Stomach (tissue), 9 donors: Measurements from ENCODE around the gene RPS6KA2. TPM values are rescaled to one million over a fixed set of nuclear protein-coding genes. Genes with fewer than 3 reads are reported as not detected.
"Not testable (repeated sequence)": the region's sequence is repeated elsewhere in the genome, so short reads cannot be mapped to it uniquely, and the experiment has no call there.

Experiments
- DNase-seq, 2 donors: peaks; one replicate each; pipeline versions ENCODE4 v3.0.0 to v3.0.0-alpha.2; 2013 to 2019
- H3K27ac ChIP-seq, 5 donors: fragments of 200-600 bp in 4 of 5; sonication (generic) in 4 of 5; one replicate each; pipeline ENCODE4 v1.5.1; 2013 to 2019; ENCODE audit warnings: mild to moderate bottlenecking in 1 of 5, moderate library complexity in 1 of 5
- H3K27me3 ChIP-seq, 3 donors: fragments of 200-600 bp; sonication (generic); one replicate each; pipeline ENCODE4 v1.5.1; 2017 to 2019; ENCODE audit warnings: mixed run types in 1 of 3
- H3K36me3 ChIP-seq, 4 donors: fragments of 200-600 bp; sonication (generic); 1 replicate in 3 of 4; 2 replicates in 1 of 4; pipeline ENCODE4 v1.5.1; 2016 to 2019
- H3K4me1 ChIP-seq, 4 donors: fragments of 200-600 bp; sonication (generic); one replicate each; pipeline ENCODE4 v1.5.1; 2016 to 2019
- H3K4me3 ChIP-seq, 4 donors: fragments of 200-600 bp; sonication (generic) in 3 of 4; one replicate each; pipeline ENCODE4 v1.5.1; 2016 to 2019; ENCODE audit warnings: mild to moderate bottlenecking in 1 of 4
- H3K9me3 ChIP-seq, 4 donors: fragments of 200-600 bp; sonication (generic); one replicate each; pipeline ENCODE4 v1.5.1; 2016 to 2019
- CTCF ChIP-seq, 7 experiments: fragments of 450-650 bp in 4 of 7; fragments of 200-600 bp in 3 of 7; sonication (generic) in 3 of 7; IDR thresholded peaks; one replicate each; pipeline ENCODE4 v1.5.1; 2016 to 2019; ENCODE audit warnings: antibody characterized with exemption in 7 of 7, control low read depth in 2 of 7, mild to moderate bottlenecking in 1 of 7
- EP300 ChIP-seq: sonication (generic); formaldehyde crosslinking; IDR thresholded peaks from one replicate; pipeline ENCODE4 v1.6.1; 2017; ENCODE audit warnings: antibody characterized with exemption
- POLR2A ChIP-seq, 4 donors: fragments of 450-650 bp; IDR thresholded peaks; one replicate each; pipeline ENCODE4 v1.6.1; 2016; ENCODE audit warnings: antibody characterized with exemption in 4 of 4, control low read depth in 2 of 4, mild to moderate bottlenecking in 1 of 4, moderate library complexity in 1 of 4
- POLR2AphosphoS5 ChIP-seq, 3 donors: sonication (generic); formaldehyde crosslinking; IDR thresholded peaks; one replicate each; pipeline ENCODE4 v1.6.1; 2016; ENCODE audit warnings: antibody characterized with exemption in 3 of 3
- WGBS, 5 donors: extraction: QIAGEN DNeasy Blood & Tissue Kit in 3 of 5; methylation state at CpG; one replicate each; pipeline versions ENCODE4 v1.1.5 to v1.1.7; 2013 to 2018; 5-methylcytosine and 5-hydroxymethylcytosine counted together
- intact Hi-C: fragments of 100-400 bp; cut with DNase I; formaldehyde crosslinking; loops from one replicate; pipeline ENCODE4 v1.15.1; 2023; ENCODE audit warnings: low total_unique reads
- polyA plus RNA-seq, 3 donors: library from polyadenylated mRNA; stranded (reverse); fragments of 200-250 nt; gene quantifications; one replicate each; pipeline ENCODE4 v1.2.3, GENCODE V29; 2013
- total RNA-seq, 5 donors: library from RNA; depleted of rRNA; stranded (reverse); fragments of >200 nt; gene quantifications; one replicate each; pipeline versions ENCODE4 v1.1.0 to v1.2.3, GENCODE V29; 2014 to 2016
- donor health status: healthy with polysubstance abuse.
- donor health status: Bipolar disorder and iron deficiency.
- donor health status: healthy.

Gene RPS6KA2
- total and polyA plus RNA-seq, 8 donors = 10.9 to 150 (median 68.0) TPM

GRCh38 chr6:166393535-166393823 is 233.6 kb downstream of the RPS6KA2 start:
- no peak for DNase-seq
- Histone ChIP-seq H3K4me1 (no peaks in the 10 kb centered on the region), H3K27ac (no peak overlapping the region), H3K4me3 (no peak overlapping the region), H3K27me3 (peaks cover 0 to 13% (median 0%) of the 10 kb centered on the region in 3 donors), H3K9me3 (peaks cover 0 to 6% (median 0%) of the 10 kb centered on the region in 4 donors), H3K36me3 (no peaks in the 10 kb centered on the region)
- TF ChIP-seq CTCF (IDR thresholded peaks at IDR 0.05) = no peak
- TF ChIP-seq EP300 = no peak
- no peak for TF ChIP-seq POLR2AphosphoS5 (IDR thresholded peaks at IDR 0.05)
- TF ChIP-seq POLR2A (IDR thresholded peaks at IDR 0.05) = no peak
- 81 to 95% (median 90%) methylated on average over 18 to 27 of the region's 27 CpGs for WGBS, 5 donors
- intact Hi-C loops = no loop called here

GRCh38 chr6:166392755-166393534 is 234.1 kb downstream of the RPS6KA2 start:
- intact Hi-C loops, DNase-seq: not testable (repeated sequence)
- 72 to 79% (median 75%) methylated on average over 24 to 30 of the region's 30 CpGs for WGBS, 5 donors

GRCh38 chr6:166389119-166389518 is 237.9 kb downstream of the RPS6KA2 start:
- intact Hi-C loops = no loop called here
- WGBS, 5 donors = 31 to 35% (median 32%) methylated on average over 3 of the region's 3 CpGs
- no peak for DNase-seq
- H3K9me3 ChIP-seq = no peaks in the 10 kb centered on the region
- H3K4me3 ChIP-seq = no peak overlapping the region
- TF ChIP-seq EP300 (no peak), POLR2A (IDR thresholded peaks at IDR 0.05) (no peak), CTCF (IDR thresholded peaks at IDR 0.05) (no peak), POLR2AphosphoS5 (IDR thresholded peaks at IDR 0.05) (no peak)
- H3K27ac ChIP-seq = no peak overlapping the region
- H3K27me3 ChIP-seq = peaks cover 0 to 9% (median 0%) of the 10 kb centered on the region in 3 donors
- H3K36me3 ChIP-seq = no peaks in the 10 kb centered on the region
- H3K4me1 ChIP-seq = peaks cover 2 to 4% (median 3%) of the 10 kb centered on the region in 4 donors

More at GRCh38 chr6:166392755-166393534, 234.1 kb downstream of the RPS6KA2 start:
- not testable (repeated sequence) for H3K36me3 ChIP-seq, H3K9me3 ChIP-seq, H3K27ac ChIP-seq, H3K4me3 ChIP-seq, H3K4me1 ChIP-seq
- H3K27me3 ChIP-seq = peaks cover 0 to 13% (median 0%) of the 10 kb centered on the region in 3 donors

GRCh38 chr6:166388290-166389004 is 238.6 kb downstream of the RPS6KA2 start:
- H3K27me3 ChIP-seq = peaks cover 0 to 5% (median 0%) of the 10 kb centered on the region in 3 donors
- no peak overlapping the region for H3K4me3 ChIP-seq
- no peaks in the 10 kb centered on the region for H3K9me3 ChIP-seq
- 90 to 93% (median 92%) methylated on average over 13 of the region's 13 CpGs for WGBS, 5 donors
- H3K4me1 ChIP-seq = peaks cover 5 to 10% (median 7%) of the 10 kb centered on the region in 4 donors
- H3K27ac ChIP-seq = no peak overlapping the region
- no peaks in the 10 kb centered on the region for H3K36me3 ChIP-seq
- TF ChIP-seq EP300 (no peak), CTCF (IDR thresholded peaks at IDR 0.05) (no peak), POLR2A (IDR thresholded peaks at IDR 0.05) (no peak), POLR2AphosphoS5 (IDR thresholded peaks at IDR 0.05) (no peak)
- no peak for DNase-seq
- intact Hi-C loops = no loop called here
